ENCODE measurements around the gene TSSK6.

GRCh38 chr19:19552798-19553197 is 37.5 kb upstream of the TSSK6 start:
- TF ChIP-seq CTCF (optimal IDR thresholded peaks at IDR 0.05 in 1 of 3, IDR thresholded peaks at IDR 0.05 in 1 of 3, conservative IDR thresholded peaks at IDR 0.05 in 1 of 3; ENCODE audit: extremely low read depth in 1 of 3, insufficient read depth in 2 of 3, low read length in 3 of 3): peak; percentile 54 to 81 (median 67)
- TF ChIP-seq EZH2 (IDR thresholded peaks at IDR 0.05; ENCODE audit: low read length): no peak
